ENCODE measurements around the gene CEP126.

The CEP126 gene

DNA sequence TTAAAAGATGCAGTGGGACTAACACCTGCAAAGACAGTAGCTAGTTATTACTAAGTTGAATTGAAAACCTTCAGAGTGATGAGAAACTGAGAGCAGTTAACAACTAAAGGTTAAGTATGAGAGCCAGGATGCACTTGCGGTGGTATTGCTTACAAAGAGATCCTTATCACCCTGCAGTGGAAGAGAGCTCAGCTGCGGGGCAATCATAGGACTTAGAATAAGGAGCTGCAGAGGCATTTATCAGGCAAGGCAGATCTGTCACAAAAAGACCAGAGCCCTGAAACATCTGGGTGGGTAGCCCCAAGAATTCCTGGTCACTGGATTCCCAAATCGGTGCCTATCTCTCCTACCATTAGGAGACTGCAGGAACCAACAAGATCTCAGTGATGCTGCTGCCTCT lies 98.1 kb downstream of the CEP126 start:
- TF ChIP-seq CSDC2 (CRISPR knock-in tag; IDR thresholded peaks at IDR 0.05) (no peak), SNAI2 (CRISPR knock-in tag; IDR thresholded peaks at IDR 0.05) (no peak), GLIS3 (CRISPR knock-in tag; IDR thresholded peaks at IDR 0.05) (no peak), ZC3H10 (CRISPR knock-in tag; IDR thresholded peaks at IDR 0.05) (no peak), ZNF565 (CRISPR knock-in tag; conservative IDR thresholded peaks at IDR 0.05; ENCODE audit: low read depth) (no peak), BACH2 (CRISPR knock-in tag; IDR thresholded peaks at IDR 0.05; ENCODE audit: borderline replicate concordance) (no peak)
- TF ChIP-seq, protein P1, sequence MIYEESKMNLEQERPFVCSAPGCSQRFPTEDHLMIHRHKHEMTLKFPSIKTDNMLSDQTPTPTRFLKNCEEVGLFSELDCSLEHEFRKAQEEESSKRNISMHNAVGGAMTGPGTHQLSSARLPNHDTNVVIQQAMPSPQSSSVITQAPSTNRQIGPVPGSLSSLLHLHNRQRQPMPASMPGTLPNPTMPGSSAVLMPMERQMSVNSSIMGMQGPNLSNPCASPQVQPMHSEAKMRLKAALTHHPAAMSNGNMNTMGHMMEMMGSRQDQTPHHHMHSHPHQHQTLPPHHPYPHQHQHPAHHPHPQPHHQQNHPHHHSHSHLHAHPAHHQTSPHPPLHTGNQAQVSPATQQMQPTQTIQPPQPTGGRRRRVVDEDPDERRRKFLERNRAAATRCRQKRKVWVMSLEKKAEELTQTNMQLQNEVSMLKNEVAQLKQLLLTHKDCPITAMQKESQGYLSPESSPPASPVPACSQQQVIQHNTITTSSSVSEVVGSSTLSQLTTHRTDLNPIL (CRISPR knock-in tag; IDR thresholded peaks at IDR 0.05; ENCODE audit: low read depth): no peak
- TF ChIP-seq, protein P2, sequence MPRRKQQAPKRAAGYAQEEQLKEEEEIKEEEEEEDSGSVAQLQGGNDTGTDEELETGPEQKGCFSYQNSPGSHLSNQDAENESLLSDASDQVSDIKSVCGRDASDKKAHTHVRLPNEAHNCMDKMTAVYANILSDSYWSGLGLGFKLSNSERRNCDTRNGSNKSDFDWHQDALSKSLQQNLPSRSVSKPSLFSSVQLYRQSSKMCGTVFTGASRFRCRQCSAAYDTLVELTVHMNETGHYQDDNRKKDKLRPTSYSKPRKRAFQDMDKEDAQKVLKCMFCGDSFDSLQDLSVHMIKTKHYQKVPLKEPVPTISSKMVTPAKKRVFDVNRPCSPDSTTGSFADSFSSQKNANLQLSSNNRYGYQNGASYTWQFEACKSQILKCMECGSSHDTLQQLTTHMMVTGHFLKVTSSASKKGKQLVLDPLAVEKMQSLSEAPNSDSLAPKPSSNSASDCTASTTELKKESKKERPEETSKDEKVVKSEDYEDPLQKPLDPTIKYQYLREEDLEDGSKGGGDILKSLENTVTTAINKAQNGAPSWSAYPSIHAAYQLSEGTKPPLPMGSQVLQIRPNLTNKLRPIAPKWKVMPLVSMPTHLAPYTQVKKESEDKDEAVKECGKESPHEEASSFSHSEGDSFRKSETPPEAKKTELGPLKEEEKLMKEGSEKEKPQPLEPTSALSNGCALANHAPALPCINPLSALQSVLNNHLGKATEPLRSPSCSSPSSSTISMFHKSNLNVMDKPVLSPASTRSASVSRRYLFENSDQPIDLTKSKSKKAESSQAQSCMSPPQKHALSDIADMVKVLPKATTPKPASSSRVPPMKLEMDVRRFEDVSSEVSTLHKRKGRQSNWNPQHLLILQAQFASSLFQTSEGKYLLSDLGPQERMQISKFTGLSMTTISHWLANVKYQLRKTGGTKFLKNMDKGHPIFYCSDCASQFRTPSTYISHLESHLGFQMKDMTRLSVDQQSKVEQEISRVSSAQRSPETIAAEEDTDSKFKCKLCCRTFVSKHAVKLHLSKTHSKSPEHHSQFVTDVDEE (CRISPR knock-in tag; IDR thresholded peaks at IDR 0.05): no peak
- ATAC-seq: no peak

DNA sequence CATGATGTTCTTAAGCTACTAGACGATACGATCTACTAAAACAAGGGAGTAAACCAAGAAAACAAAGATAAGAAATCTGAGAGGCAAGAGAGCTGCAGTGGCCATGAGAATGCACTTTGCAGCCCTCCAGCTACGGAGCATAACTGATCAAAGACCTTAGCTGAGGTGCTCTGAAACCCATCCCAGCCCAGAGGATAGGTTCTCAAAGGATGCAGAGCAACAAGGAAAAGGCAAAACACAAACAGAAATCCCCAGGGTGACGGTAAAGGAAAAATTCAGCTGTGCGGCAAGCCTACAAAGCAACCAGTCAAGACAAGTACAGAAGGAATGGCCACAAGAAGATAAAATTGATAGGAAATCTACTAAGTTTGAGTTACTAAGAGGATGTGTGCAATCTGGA lies 99.9 kb downstream of the CEP126 start:
- no peak for TF ChIP-seq SNAI2 (CRISPR knock-in tag; IDR thresholded peaks at IDR 0.05)
- no peak for TF ChIP-seq TOX (CRISPR knock-in tag; IDR thresholded peaks at IDR 0.05; ENCODE audit: borderline replicate concordance)
- TF ChIP-seq CSDC2 (CRISPR knock-in tag; IDR thresholded peaks at IDR 0.05): no peak
- TF ChIP-seq ZC3H10 (CRISPR knock-in tag; IDR thresholded peaks at IDR 0.05): no peak
- TF ChIP-seq, protein P2 (CRISPR knock-in tag; IDR thresholded peaks at IDR 0.05): no peak
- no peak for ATAC-seq

DNA sequence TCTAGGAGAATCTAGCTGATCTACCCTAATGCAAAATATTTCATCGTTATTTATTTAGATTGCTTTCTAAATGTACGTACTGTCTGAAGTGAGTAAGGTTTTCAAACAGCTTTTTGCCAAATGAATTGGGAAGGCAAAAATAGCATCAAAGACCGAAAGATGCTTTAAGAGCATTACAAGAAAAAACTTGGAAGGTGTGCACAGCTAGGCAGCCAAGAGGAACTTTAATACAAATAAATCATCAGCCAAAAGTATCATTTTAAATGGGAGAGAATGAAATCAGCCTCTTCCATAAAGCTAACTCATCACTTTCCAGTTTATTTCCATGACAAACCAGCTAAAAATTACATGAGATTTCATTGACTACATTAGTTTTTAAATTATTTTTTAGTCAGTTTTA lies 102.2 kb downstream of the CEP126 start:
- TF ChIP-seq ZFP3 (CRISPR knock-in tag; IDR thresholded peaks at IDR 0.05): no peak
- TF ChIP-seq ZC3H10 (CRISPR knock-in tag; IDR thresholded peaks at IDR 0.05): no peak
- TF ChIP-seq, protein P2 (CRISPR knock-in tag; IDR thresholded peaks at IDR 0.05): no peak
- TF ChIP-seq ARNTL (CRISPR knock-in tag; IDR thresholded peaks at IDR 0.05; ENCODE audit: borderline replicate concordance, low read depth): no peak
- no peak for TF ChIP-seq ZNF70 (CRISPR knock-in tag; IDR thresholded peaks at IDR 0.05)
- TF ChIP-seq, protein P3, sequence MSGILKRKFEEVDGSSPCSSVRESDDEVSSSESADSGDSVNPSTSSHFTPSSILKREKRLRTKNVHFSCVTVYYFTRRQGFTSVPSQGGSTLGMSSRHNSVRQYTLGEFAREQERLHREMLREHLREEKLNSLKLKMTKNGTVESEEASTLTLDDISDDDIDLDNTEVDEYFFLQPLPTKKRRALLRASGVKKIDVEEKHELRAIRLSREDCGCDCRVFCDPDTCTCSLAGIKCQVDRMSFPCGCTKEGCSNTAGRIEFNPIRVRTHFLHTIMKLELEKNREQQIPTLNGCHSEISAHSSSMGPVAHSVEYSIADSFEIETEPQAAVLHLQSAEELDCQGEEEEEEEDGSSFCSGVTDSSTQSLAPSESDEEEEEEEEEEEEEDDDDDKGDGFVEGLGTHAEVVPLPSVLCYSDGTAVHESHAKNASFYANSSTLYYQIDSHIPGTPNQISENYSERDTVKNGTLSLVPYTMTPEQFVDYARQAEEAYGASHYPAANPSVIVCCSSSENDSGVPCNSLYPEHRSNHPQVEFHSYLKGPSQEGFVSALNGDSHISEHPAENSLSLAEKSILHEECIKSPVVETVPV (CRISPR knock-in tag; IDR thresholded peaks at IDR 0.05): no peak
- no peak for TF ChIP-seq ZNF8 (CRISPR knock-in tag; IDR thresholded peaks at IDR 0.05)
- no peak for TF ChIP-seq SNAI2 (CRISPR knock-in tag; IDR thresholded peaks at IDR 0.05)
- no peak for TF ChIP-seq POU6F1 (CRISPR knock-in tag; IDR thresholded peaks at IDR 0.05; ENCODE audit: borderline replicate concordance, low read depth)
- TF ChIP-seq TCF4 (CRISPR knock-in tag; IDR thresholded peaks at IDR 0.05; ENCODE audit: borderline replicate concordance): no peak
- TF ChIP-seq BACH2 (CRISPR knock-in tag; IDR thresholded peaks at IDR 0.05; ENCODE audit: borderline replicate concordance): no peak
- no peak for TF ChIP-seq ISL1 (CRISPR knock-in tag; IDR thresholded peaks at IDR 0.05)
- TF ChIP-seq ESRRG (CRISPR knock-in tag; IDR thresholded peaks at IDR 0.05): no peak
- ATAC-seq: no peak

Measured in SK-N-SH treated with all-trans-retinoic acid at 6 μM for 48 hours (cell line).